K562 (cell line): ENCODE measurements around the gene AMIGO3. TPM values are rescaled to one million over a fixed set of nuclear protein-coding genes. Genes with fewer than 3 reads are reported as not detected.

Experiments used
- ATAC-seq: fragments of 200-7000 bp; cut with Tn5 transposase; 3 replicates; pipeline ENCODE4 v1.9.1; 2020; ENCODE audit warnings: moderate library complexity
- BruUV-seq: library from RNA; stranded (reverse); fragments of 400-500 nt; replicated peaks from 2 replicates; lab custom pipeline; 2021; lab: Mats Ljungman, UMichigan
- CTCF ChIA-PET: fragments of 300-600 bp; formaldehyde crosslinking; extraction: SDS; loops from one replicate; lab custom pipeline; 2021; ENCODE audit warnings: low intra/inter-chr PET ratio; lab: Yijun Ruan, JAX
- POLR2A ChIA-PET: fragments of 300-600, 350-650 bp; sonication (Branson Sonifier 250); formaldehyde crosslinking; extraction: SDS; loops from one replicate; lab custom pipeline; 2021; ENCODE audit warnings: antibody characterized with exemption, inconsistent platforms; lab: Yijun Ruan, JAX
- DNase-seq, 4 experiments: peaks; one replicate each; pipeline versions ENCODE4 v3.0.0 to v3.0.0-alpha.2; 2011 to 2018; ENCODE audit warnings: low spot score in 3 of 4, mixed read lengths in 3 of 4; ENCODE audit errors: extremely low read depth in 1 of 4
- FAIRE-seq: peaks from 2 replicates; lab custom pipeline; 2011; peaks lifted over from hg19 to GRCh38; lab: Jason Lieb, UNC
- H2AFZ ChIP-seq: 2 replicates; pipeline ENCODE4 v1.6.0; 2011; ENCODE audit warnings: low read depth, low read length, control low read depth, inconsistent platforms
- H3K27ac ChIP-seq: fragments of 200-600 bp; 3 replicates; pipeline ENCODE4 v1.8.0; 2011; ENCODE audit warnings: low read depth, mild to moderate bottlenecking, control low read depth, inconsistent platforms, low read length, moderate library complexity, mixed read lengths; ENCODE audit errors: extremely low read depth
- H3K27me3 ChIP-seq, 2 experiments: fragments of 300-600 bp in 1 of 2; 2 replicates in 1 of 2; 3 replicates in 1 of 2; pipeline versions ENCODE4 v1.6.0 to v1.8.0; 2011; ENCODE audit warnings: inconsistent platforms in 2 of 2, low read length in 2 of 2, mild to moderate bottlenecking in 1 of 2, mixed read lengths in 1 of 2, moderate library complexity in 1 of 2; ENCODE audit not compliant: control insufficient read depth in 2 of 2, insufficient read depth in 2 of 2
- H3K36me3 ChIP-seq: fragments of 300-600 bp; 3 replicates; pipeline ENCODE4 v1.8.0; 2011; ENCODE audit warnings: mild to moderate bottlenecking, low read length, inconsistent platforms; ENCODE audit not compliant: control insufficient read depth, insufficient read depth
- H3K4me1 ChIP-seq, 2 experiments: fragments of 200-600 bp in 1 of 2; replicated peaks in 1 of 2; 2 replicates in 1 of 2; 3 replicates in 1 of 2; pipeline versions ENCODE4 v1.5.1 to v1.8.0; 2011; ENCODE audit warnings: inconsistent platforms in 2 of 2, low read length in 2 of 2, mild to moderate bottlenecking in 1 of 2, mixed read lengths in 1 of 2, moderate library complexity in 1 of 2; ENCODE audit not compliant: control insufficient read depth in 2 of 2, insufficient read depth in 2 of 2
- H3K4me2 ChIP-seq: 2 replicates; pipeline ENCODE4 v1.6.1; 2011; ENCODE audit warnings: low read length, control low read depth, inconsistent platforms, mixed read lengths; ENCODE audit not compliant: insufficient read depth
- H3K4me3 ChIP-seq: fragments of 200-600 bp; sonication (generic), shearing (Covaris generic); 2 replicates; pipeline ENCODE4 v1.5.1; 2016; ENCODE audit warnings: control low read depth, inconsistent platforms
- H3K79me2 ChIP-seq: fragments of 200-600 bp; 3 replicates; pipeline ENCODE4 v1.8.0; 2011; ENCODE audit warnings: low read length, inconsistent platforms; ENCODE audit not compliant: control insufficient read depth, insufficient read depth
- H3K9ac ChIP-seq, 2 experiments: 2 replicates each; pipeline versions ENCODE4 v1.6.0 to v1.6.1; 2011; ENCODE audit warnings: low read depth in 2 of 2, low read length in 2 of 2, control low read depth in 1 of 2, inconsistent platforms in 1 of 2, mild to moderate bottlenecking in 1 of 2, mixed read lengths in 1 of 2; ENCODE audit not compliant: insufficient read depth in 1 of 2
- H3K9me1 ChIP-seq: one replicate; pipeline ENCODE4 v1.6.0; 2011; ENCODE audit warnings: inconsistent platforms, mild to moderate bottlenecking, low read length, moderate library complexity; ENCODE audit not compliant: control insufficient read depth, insufficient read depth
- H3K9me3 ChIP-seq: replicated peaks from 2 replicates; pipeline ENCODE4 v1.5.1; 2011; ENCODE audit warnings: low read depth, low read length, inconsistent platforms; ENCODE audit not compliant: control insufficient read depth, insufficient read depth
- H4K20me1 ChIP-seq: replicated peaks from 2 replicates; pipeline ENCODE4 v1.6.1; 2011; ENCODE audit warnings: low read length, inconsistent platforms, mixed read lengths; ENCODE audit not compliant: control insufficient read depth, insufficient read depth
- BHLHE40 ChIP-seq: IDR thresholded peaks from 2 replicates; pipeline ENCODE4 v1.6.1; 2011; ENCODE audit warnings: low read length, improper control_type of control experiment
- SMARCA4 ChIP-seq: fragments of 450-650 bp; IDR thresholded peaks from 2 replicates; pipeline ENCODE4 v1.6.1; 2016
- TCF3 ChIP-seq: sonication (generic); formaldehyde crosslinking; IDR thresholded peaks from 2 replicates; pipeline ENCODE4 v1.4.0; 2020; ENCODE audit warnings: mild to moderate bottlenecking, missing genetic modification reagents
- ZC3H11A ChIP-seq: IDR thresholded peaks from 2 replicates; pipeline ENCODE4 v1.6.1; 2012; ENCODE audit warnings: low read depth, low read length, improper control_type of control experiment
- WGBS: fragments of 100-300 bp; shearing (Covaris generic); methylation state at CpG from one replicate; pipeline ENCODE4 v1.1.6; 2016; ENCODE audit warnings: low coverage, mixed read lengths; ENCODE audit not compliant: insufficient coverage; ENCODE audit errors: missing lambda C conversion rate; 5-methylcytosine and 5-hydroxymethylcytosine counted together
- in situ Hi-C: fragments of 300-500 bp; cut with MboI; formaldehyde crosslinking; loops from 4 replicates; pipeline ENCODE4 v1.15.0; 2018; ENCODE audit warnings: inconsistent platforms, mixed read lengths
- intact Hi-C: fragments of 100-400 bp; cut with micrococcal nuclease; formaldehyde crosslinking; loops from 2 replicates; pipeline ENCODE4 v1.14.2; 2022
- polyA plus RNA-seq, 8 experiments: library from polyadenylated mRNA; depleted of rRNA in 4 of 8; stranded (reverse) in 5 of 8; unstranded in 3 of 8; fragments of >200 nt; fragmentation: Nextera tagmentation in 2 of 8; fragmentation: Illumina TruSeq in 1 of 8; extraction: Ambion mirVana in 2 of 8; extraction: Trizol in 1 of 8; gene quantifications; 2 replicates each; pipeline versions ENCODE4 v1.2.1 to v1.2.3, GENCODE V29; 2011 to 2014; ENCODE audit warnings: inconsistent platforms in 1 of 8, missing spikeins in 1 of 8
- total RNA-seq, 7 experiments: library from RNA; depleted of rRNA in 6 of 7; stranded (reverse); fragments of >200 nt in 6 of 7; fragmentation: Illumina TruSeq in 2 of 7; extraction: Trizol in 2 of 7; gene quantifications; 2 replicates each; pipeline versions ENCODE4 v1.2.1 to v1.2.3, GENCODE V29; 2011 to 2021; ENCODE audit warnings: low replicate concordance in 1 of 7
- TF ChIP-seq, protein P1 (sequence below): fragments of 200-800 bp; sonication (Bioruptor generic); IDR thresholded peaks from 2 replicates; pipeline ENCODE4 v1.6.1; 2017; ENCODE audit warnings: missing genetic modification characterization, missing compliant biosample characterization
- TF ChIP-seq, protein P2 (sequence below): fragments of 450-650 bp; formaldehyde crosslinking; IDR thresholded peaks from 2 replicates; pipeline ENCODE4 v1.4.0; 2020; ENCODE audit warnings: mild to moderate bottlenecking, moderate library complexity
- TF ChIP-seq, protein P3 (sequence below), 2 experiments: fragments of 450-650 bp in 1 of 2; sonication (generic) in 1 of 2; formaldehyde crosslinking in 1 of 2; IDR thresholded peaks; 2 replicates each; pipeline versions ENCODE4 v1.7.1 to v1.9.0; 2016 to 2022; ENCODE audit warnings: inconsistent platforms in 1 of 2, mild to moderate bottlenecking in 1 of 2, missing genetic modification reagents in 1 of 2

Gene AMIGO3
- total and polyA plus RNA-seq, 9 of the 15 experiments (the other 6 are each of a cell fraction or from before 2014, with no cell fraction given): 0.13 to 2.8 (median 0.44) TPM; not detected in 4

DNA sequence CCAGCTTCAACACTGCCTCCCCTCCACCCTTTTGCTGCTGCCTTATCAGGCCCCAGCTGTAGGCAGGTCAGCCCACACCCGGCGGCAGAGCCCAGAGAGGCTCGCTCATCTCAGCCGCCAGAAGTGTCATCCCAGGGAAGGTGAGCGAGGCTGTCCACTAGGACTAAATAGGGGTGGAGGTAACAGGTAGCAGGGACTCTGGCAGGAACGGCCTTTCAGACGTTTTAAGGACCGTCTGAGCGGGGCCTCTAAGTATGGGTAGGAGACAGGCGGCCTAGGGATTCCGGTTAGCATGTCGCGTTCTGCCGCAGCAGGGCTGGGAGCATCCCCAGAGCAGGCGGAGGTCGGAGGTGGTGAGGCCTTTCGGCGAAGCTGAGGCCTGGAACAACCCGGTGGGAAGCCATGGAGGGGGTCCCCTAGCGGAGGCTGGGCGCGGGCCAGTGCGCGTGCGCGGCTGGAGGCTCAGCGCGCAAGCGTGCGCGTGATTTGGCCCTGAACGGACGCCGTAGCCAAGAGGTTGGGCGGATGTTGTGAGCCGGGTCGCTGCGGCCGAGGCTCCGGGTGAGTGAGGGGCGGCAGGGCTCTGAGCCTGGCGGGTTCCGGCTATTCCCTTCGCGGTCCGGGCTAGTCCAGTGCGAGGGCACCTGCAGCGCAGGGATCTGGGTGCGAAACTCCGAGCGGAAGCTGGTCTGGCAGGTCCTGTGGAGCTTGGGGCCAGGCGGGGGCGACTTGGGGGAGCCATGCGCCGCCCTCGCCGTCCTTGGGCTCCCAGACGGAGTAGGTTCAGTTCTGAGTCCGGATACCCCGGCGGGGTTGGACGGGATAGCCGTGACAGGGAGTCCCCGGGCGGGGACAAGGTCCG is 30.2 kb downstream of the AMIGO3 start, which contains the start of the genes MST1 and RNF123:
Gene MST1, minus strand, starts transcription at position 429 of the 862 bp plus-strand sequence. CDS start 783 bp downstream, outside the sequence.
Gene RNF123, plus strand, starts transcription at position 512 of the 862 bp plus-strand sequence. CDS start 1,609 bp downstream, outside the sequence.
- H2AFZ ChIP-seq: peak within 1 kb of the TSS; percentile 96
- H4K20me1 ChIP-seq: no peaks in the 10 kb centered on the region
- WGBS: 1% methylated on average over 29 of the region's 66 CpGs
- H3K9me1 ChIP-seq: no peaks in the 10 kb centered on the region
- H3K9ac ChIP-seq: peak within 1 kb of the TSS; percentile 72 to 94
- ATAC-seq: peak; percentile 94
- H3K36me3 ChIP-seq: peaks cover 2% of the 10 kb centered on the region; the same call in 1 of the 3 replicates
- intact Hi-C loops (no loop called here), in situ Hi-C loops (no loop called here)
- POLR2A ChIA-PET: interaction anchor here (1.0 kb wide), 1 partner anchor 13 kb away, joined by 3 read pairs; no protein-coding TSS in a partner anchor
- no peaks in the 10 kb centered on the region for H3K9me3 ChIP-seq
- CTCF ChIA-PET: interaction anchor here (0.6 kb wide), 1 partner anchor 162 kb away, joined by 3 read pairs; no protein-coding TSS in a partner anchor
- peak within 1 kb of the TSS; percentile 81 for H3K4me2 ChIP-seq
- H3K27me3 ChIP-seq: no peaks in the 10 kb centered on the region
- H3K79me2 ChIP-seq: peaks cover 23% of the 10 kb centered on the region
- peak; percentile 97 for FAIRE-seq
- H3K27ac ChIP-seq: peak within 1 kb of the TSS; percentile 87
- peak within 1 kb of the TSS; percentile 66 for H3K4me3 ChIP-seq
- H3K4me1 ChIP-seq: peaks cover 6 to 33% of the 10 kb centered on the region in 2 experiments; a peak in 4 of 5 replicates
- DNase-seq: peak; percentile 79 to 92 (median 82)
- BruUV-seq: TSS peak; percentile 48
- TF ChIP-seq TCF3 (peak; percentile 56), SMARCA4 (0 out of 2 replicates have a peak, but pooled peaks have one; percentile 35), ZC3H11A (no peak), BHLHE40 (peak; percentile 23; the same call in 1 of the 2 replicates)
- TF ChIP-seq, protein P1, sequence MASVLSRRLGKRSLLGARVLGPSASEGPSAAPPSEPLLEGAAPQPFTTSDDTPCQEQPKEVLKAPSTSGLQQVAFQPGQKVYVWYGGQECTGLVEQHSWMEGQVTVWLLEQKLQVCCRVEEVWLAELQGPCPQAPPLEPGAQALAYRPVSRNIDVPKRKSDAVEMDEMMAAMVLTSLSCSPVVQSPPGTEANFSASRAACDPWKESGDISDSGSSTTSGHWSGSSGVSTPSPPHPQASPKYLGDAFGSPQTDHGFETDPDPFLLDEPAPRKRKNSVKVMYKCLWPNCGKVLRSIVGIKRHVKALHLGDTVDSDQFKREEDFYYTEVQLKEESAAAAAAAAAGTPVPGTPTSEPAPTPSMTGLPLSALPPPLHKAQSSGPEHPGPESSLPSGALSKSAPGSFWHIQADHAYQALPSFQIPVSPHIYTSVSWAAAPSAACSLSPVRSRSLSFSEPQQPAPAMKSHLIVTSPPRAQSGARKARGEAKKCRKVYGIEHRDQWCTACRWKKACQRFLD (CRISPR knock-in tag): 0 out of 2 replicates have a peak, but pooled peaks have one; percentile 56
- TF ChIP-seq, protein P2, sequence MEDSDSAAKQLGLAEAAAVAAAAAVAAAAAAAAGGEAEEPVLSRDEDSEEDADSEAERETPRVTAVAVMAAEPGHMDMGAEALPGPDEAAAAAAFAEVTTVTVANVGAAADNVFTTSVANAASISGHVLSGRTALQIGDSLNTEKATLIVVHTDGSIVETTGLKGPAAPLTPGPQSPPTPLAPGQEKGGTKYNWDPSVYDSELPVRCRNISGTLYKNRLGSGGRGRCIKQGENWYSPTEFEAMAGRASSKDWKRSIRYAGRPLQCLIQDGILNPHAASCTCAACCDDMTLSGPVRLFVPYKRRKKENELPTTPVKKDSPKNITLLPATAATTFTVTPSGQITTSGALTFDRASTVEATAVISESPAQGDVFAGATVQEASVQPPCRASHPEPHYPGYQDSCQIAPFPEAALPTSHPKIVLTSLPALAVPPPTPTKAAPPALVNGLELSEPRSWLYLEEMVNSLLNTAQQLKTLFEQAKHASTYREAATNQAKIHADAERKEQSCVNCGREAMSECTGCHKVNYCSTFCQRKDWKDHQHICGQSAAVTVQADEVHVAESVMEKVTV (CRISPR knock-in tag): no peak
- TF ChIP-seq, protein P3, sequence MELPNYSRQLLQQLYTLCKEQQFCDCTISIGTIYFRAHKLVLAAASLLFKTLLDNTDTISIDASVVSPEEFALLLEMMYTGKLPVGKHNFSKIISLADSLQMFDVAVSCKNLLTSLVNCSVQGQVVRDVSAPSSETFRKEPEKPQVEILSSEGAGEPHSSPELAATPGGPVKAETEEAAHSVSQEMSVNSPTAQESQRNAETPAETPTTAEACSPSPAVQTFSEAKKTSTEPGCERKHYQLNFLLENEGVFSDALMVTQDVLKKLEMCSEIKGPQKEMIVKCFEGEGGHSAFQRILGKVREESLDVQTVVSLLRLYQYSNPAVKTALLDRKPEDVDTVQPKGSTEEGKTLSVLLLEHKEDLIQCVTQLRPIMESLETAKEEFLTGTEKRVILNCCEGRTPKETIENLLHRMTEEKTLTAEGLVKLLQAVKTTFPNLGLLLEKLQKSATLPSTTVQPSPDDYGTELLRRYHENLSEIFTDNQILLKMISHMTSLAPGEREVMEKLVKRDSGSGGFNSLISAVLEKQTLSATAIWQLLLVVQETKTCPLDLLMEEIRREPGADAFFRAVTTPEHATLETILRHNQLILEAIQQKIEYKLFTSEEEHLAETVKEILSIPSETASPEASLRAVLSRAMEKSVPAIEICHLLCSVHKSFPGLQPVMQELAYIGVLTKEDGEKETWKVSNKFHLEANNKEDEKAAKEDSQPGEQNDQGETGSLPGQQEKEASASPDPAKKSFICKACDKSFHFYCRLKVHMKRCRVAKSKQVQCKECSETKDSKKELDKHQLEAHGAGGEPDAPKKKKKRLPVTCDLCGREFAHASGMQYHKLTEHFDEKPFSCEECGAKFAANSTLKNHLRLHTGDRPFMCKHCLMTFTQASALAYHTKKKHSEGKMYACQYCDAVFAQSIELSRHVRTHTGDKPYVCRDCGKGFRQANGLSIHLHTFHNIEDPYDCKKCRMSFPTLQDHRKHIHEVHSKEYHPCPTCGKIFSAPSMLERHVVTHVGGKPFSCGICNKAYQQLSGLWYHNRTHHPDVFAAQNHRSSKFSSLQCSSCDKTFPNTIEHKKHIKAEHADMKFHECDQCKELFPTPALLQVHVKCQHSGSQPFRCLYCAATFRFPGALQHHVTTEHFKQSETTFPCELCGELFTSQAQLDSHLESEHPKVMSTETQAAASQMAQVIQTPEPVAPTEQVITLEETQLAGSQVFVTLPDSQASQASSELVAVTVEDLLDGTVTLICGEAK (IDR thresholded peaks at IDR 0.05): peak; percentile 86
- TF ChIP-seq, protein P3 (CRISPR knock-in tag; IDR thresholded peaks at IDR 0.05): no peak
